HEK293 (cell line): ENCODE measurements around the gene JAM3.

ENCODE experiments used
- CTCF ChIA-PET: fragments of 350-600 bp; formaldehyde crosslinking; extraction: SDS; loops from one replicate; lab custom pipeline; 2021; ENCODE audit warnings: antibody characterized with exemption; lab: Yijun Ruan, JAX
- POLR2A ChIA-PET: fragments of 300-600 bp; formaldehyde crosslinking; extraction: SDS; loops from one replicate; lab custom pipeline; 2020; ENCODE audit warnings: antibody characterized with exemption, inconsistent platforms; lab: Yijun Ruan, JAX
- H3K27ac ChIP-seq: fragments of 200-500 bp; sonication (Bioruptor generic); 2 replicates; pipeline ENCODE4 v1.5.1; 2014; ENCODE audit warnings: low read depth, low read length, control low read depth, inconsistent platforms; ENCODE audit errors: extremely low read depth
- H3K36me3 ChIP-seq, 2 experiments: fragments of 200-500 bp in 1 of 2; sonication (Bioruptor generic) in 1 of 2; 1 replicate in 1 of 2; 2 replicates in 1 of 2; pipeline ENCODE4 v1.5.1; 2014 to 2017; ENCODE audit warnings: inconsistent platforms in 2 of 2, low read length in 2 of 2; ENCODE audit not compliant: control insufficient read depth in 2 of 2, insufficient read depth in 1 of 2
- H3K4me1 ChIP-seq: fragments of 200-500 bp; sonication (Bioruptor generic); 2 replicates; pipeline ENCODE4 v1.5.1; 2014; ENCODE audit warnings: mild to moderate bottlenecking, low read length, inconsistent platforms; ENCODE audit not compliant: control insufficient read depth, insufficient read depth
- H3K4me3 ChIP-seq: 2 replicates; pipeline ENCODE4 v1.5.1; 2011; ENCODE audit warnings: low read depth, mild to moderate bottlenecking, control low read depth, low read length, moderate library complexity
- H3K9me3 ChIP-seq: fragments of 200-500 bp; sonication (Bioruptor generic); 2 replicates; pipeline ENCODE4 v1.5.1; 2014; ENCODE audit warnings: low read depth, low read length, inconsistent platforms; ENCODE audit not compliant: control insufficient read depth, insufficient read depth
- EGR2 ChIP-seq: fragments of 450-650 bp; formaldehyde crosslinking; IDR thresholded peaks from 2 replicates; pipeline ENCODE4 v1.5.1; 2016; ENCODE audit warnings: low read depth, missing biosample characterization, missing genetic modification characterization
- GLI2 ChIP-seq: fragments of 450-650 bp; formaldehyde crosslinking; IDR thresholded peaks from 2 replicates; pipeline ENCODE4; 2017; ENCODE audit warnings: missing biosample characterization, missing genetic modification characterization, low read depth, borderline replicate concordance
- GLIS2 ChIP-seq: fragments of 450-650 bp; formaldehyde crosslinking; IDR thresholded peaks from 2 replicates; pipeline ENCODE4 v1.5.1; 2016; ENCODE audit warnings: missing biosample characterization, missing genetic modification characterization
- SCRT2 ChIP-seq: fragments of 450-650 bp; formaldehyde crosslinking; IDR thresholded peaks from 2 replicates; pipeline ENCODE4 v1.5.1; 2016; ENCODE audit warnings: missing biosample characterization, missing genetic modification characterization
- SETDB1 ChIP-seq: IDR thresholded peaks from one replicate; pipeline ENCODE4 v1.6.1; 2017; ENCODE audit warnings: mild to moderate bottlenecking, low read length, moderate library complexity, mixed read lengths; ENCODE audit not compliant: insufficient read length
- YY1 ChIP-seq: fragments of 450-650 bp; formaldehyde crosslinking; IDR thresholded peaks from 2 replicates; pipeline ENCODE4 v1.5.1; 2018; ENCODE audit warnings: missing biosample characterization, missing genetic modification characterization
- ZEB2 ChIP-seq: fragments of 450-650 bp; formaldehyde crosslinking; IDR thresholded peaks from 2 replicates; pipeline ENCODE4 v1.5.1; 2016; ENCODE audit warnings: missing biosample characterization, missing genetic modification characterization
- ZNF155 ChIP-seq: fragments of 450-650 bp; formaldehyde crosslinking; IDR thresholded peaks from 2 replicates; pipeline ENCODE4 v1.5.1; 2016; ENCODE audit warnings: missing biosample characterization, missing genetic modification characterization
- ZNF16 ChIP-seq: fragments of 450-650 bp; formaldehyde crosslinking; IDR thresholded peaks from 2 replicates; pipeline ENCODE4 v1.5.1; 2016; ENCODE audit warnings: low read depth, missing biosample characterization, missing genetic modification characterization
- ZNF184 ChIP-seq: fragments of 450-650 bp; IDR thresholded peaks from 2 replicates; pipeline ENCODE4 v1.5.1; 2018; ENCODE audit warnings: missing biosample characterization, mild to moderate bottlenecking, missing genetic modification characterization
- ZNF292 ChIP-seq: fragments of 450-650 bp; formaldehyde crosslinking; IDR thresholded peaks from 2 replicates; pipeline ENCODE4 v1.5.1; 2016; ENCODE audit warnings: low read depth, missing biosample characterization, missing genetic modification characterization, borderline replicate concordance
- ZNF354C ChIP-seq: fragments of 450-650 bp; formaldehyde crosslinking; IDR thresholded peaks from 2 replicates; pipeline ENCODE4 v1.5.1; 2016; ENCODE audit warnings: missing biosample characterization, missing genetic modification characterization, low read depth, borderline replicate concordance
- ZNF404 ChIP-seq: fragments of 450-650 bp; formaldehyde crosslinking; IDR thresholded peaks from 2 replicates; pipeline ENCODE4 v1.5.1; 2017; ENCODE audit warnings: missing biosample characterization, missing genetic modification characterization
- ZNF423 ChIP-seq: fragments of 450-650 bp; formaldehyde crosslinking; IDR thresholded peaks from 2 replicates; pipeline ENCODE4 v1.5.1; 2016; ENCODE audit warnings: missing biosample characterization, missing genetic modification characterization
- ZNF426 ChIP-seq: fragments of 450-650 bp; formaldehyde crosslinking; IDR thresholded peaks from 2 replicates; pipeline ENCODE4 v1.5.1; 2017; ENCODE audit warnings: missing biosample characterization, missing genetic modification characterization, mild to moderate bottlenecking, inconsistent platforms, moderate library complexity
- ZNF433 ChIP-seq: fragments of 450-650 bp; formaldehyde crosslinking; IDR thresholded peaks from 2 replicates; pipeline ENCODE4 v1.5.1; 2016; ENCODE audit warnings: missing biosample characterization, missing genetic modification characterization, low read depth
- ZNF571 ChIP-seq: fragments of 450-650 bp; formaldehyde crosslinking; IDR thresholded peaks from 2 replicates; pipeline ENCODE4 v1.5.0; 2017; ENCODE audit warnings: missing biosample characterization, missing genetic modification characterization
- ZNF629 ChIP-seq: fragments of 450-650 bp; formaldehyde crosslinking; IDR thresholded peaks from 2 replicates; pipeline ENCODE4 v1.5.1; 2017; ENCODE audit warnings: missing biosample characterization, missing genetic modification characterization
- TF ChIP-seq, protein P1 (sequence below): fragments of 450-650 bp; formaldehyde crosslinking; IDR thresholded peaks from 2 replicates; pipeline ENCODE4 v1.5.1; 2017; ENCODE audit warnings: missing biosample characterization, missing genetic modification characterization
- TF ChIP-seq, protein P2 (sequence below): fragments of 450-650 bp; formaldehyde crosslinking; IDR thresholded peaks from 2 replicates; pipeline ENCODE4 v1.5.1; 2016; ENCODE audit warnings: missing biosample characterization, missing genetic modification characterization
- TF ChIP-seq, protein P3 (sequence below): fragments of 450-650 bp; formaldehyde crosslinking; IDR thresholded peaks from 2 replicates; pipeline ENCODE4 v1.5.1; 2016; ENCODE audit warnings: missing biosample characterization, missing genetic modification characterization

The JAM3 gene

DNA sequence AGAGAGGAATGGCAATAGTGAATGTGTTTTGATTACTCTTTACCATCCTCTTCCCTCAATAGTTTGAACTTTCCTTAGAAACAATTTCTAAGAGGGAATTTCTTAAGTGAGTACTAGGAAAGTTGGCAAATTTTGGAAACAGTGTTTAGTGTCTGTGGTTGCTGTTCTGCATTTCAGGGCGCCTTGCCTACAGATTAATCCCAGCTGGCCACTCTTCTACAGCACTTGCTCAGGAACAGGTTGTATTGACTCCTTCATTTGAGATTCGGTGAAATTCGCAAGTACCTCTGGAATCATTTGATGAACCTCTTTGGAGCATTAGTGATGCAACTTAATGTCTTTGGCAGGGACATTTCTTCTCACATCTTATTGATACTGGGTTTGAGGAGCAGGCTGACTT lies 28.3 kb downstream of the JAM3 start (continued):
- TF ChIP-seq ZNF571 (tag by site-specific recombination) (no peak), ZNF16 (tag by site-specific recombination) (no peak), SCRT2 (tag by site-specific recombination) (no peak), YY1 (tag by site-specific recombination) (no peak), EGR2 (tag by site-specific recombination) (no peak), GLI2 (tag by site-specific recombination) (no peak)
- TF ChIP-seq, protein P1, sequence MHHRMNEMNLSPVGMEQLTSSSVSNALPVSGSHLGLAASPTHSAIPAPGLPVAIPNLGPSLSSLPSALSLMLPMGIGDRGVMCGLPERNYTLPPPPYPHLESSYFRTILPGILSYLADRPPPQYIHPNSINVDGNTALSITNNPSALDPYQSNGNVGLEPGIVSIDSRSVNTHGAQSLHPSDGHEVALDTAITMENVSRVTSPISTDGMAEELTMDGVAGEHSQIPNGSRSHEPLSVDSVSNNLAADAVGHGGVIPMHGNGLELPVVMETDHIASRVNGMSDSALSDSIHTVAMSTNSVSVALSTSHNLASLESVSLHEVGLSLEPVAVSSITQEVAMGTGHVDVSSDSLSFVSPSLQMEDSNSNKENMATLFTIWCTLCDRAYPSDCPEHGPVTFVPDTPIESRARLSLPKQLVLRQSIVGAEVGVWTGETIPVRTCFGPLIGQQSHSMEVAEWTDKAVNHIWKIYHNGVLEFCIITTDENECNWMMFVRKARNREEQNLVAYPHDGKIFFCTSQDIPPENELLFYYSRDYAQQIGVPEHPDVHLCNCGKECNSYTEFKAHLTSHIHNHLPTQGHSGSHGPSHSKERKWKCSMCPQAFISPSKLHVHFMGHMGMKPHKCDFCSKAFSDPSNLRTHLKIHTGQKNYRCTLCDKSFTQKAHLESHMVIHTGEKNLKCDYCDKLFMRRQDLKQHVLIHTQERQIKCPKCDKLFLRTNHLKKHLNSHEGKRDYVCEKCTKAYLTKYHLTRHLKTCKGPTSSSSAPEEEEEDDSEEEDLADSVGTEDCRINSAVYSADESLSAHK (tag by site-specific recombination), result no peak
- TF ChIP-seq, protein P2, sequence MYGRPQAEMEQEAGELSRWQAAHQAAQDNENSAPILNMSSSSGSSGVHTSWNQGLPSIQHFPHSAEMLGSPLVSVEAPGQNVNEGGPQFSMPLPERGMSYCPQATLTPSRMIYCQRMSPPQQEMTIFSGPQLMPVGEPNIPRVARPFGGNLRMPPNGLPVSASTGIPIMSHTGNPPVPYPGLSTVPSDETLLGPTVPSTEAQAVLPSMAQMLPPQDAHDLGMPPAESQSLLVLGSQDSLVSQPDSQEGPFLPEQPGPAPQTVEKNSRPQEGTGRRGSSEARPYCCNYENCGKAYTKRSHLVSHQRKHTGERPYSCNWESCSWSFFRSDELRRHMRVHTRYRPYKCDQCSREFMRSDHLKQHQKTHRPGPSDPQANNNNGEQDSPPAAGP (tag by site-specific recombination), result no peak
- TF ChIP-seq, protein P3, sequence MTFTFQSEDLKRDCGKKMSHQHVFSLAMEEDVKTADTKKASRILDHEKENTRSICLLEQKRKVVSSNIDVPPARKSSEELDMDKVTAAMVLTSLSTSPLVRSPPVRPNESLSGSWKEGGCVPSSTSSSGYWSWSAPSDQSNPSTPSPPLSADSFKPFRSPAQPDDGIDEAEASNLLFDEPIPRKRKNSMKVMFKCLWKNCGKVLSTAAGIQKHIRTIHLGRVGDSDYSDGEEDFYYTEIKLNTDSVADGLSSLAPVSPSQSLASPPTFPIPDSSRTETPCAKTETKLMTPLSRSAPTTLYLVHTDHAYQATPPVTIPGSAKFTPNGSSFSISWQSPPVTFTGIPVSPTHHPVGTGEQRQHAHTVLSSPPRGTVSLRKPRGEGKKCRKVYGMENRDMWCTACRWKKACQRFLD (tag by site-specific recombination), result no peak

DNA sequence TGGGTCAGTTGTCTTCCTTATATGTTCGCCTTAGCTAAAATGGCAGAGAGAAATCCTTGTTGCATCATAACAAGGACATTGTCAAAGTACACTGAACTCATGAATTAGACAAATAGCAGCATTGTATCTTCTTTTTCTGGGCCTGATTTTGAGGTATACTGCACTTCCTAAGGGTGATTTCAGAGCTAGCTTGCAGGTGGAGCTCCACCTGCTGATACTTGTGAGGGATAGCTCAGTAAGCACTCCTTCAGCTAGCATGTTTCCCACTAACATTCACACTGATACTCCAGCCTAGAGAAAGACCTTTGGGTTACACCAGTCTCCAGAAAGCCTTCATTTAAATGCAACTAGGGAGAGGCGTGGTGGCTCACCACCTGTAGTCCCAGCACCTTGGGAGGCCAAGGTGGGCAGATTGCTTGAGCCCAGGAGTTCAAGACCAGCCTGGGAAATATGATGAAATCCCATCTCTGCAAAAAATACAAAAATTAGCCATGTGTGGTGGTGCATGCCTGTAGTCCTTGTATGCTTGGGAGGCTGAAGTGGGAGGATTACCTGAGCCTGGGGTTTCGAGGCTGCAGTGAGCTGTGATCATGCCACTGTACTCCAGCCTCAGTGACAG lies 29.8 kb downstream of the JAM3 start:
- Histone ChIP-seq H3K27ac (no peak overlapping the region), H3K36me3 (no peaks in the 10 kb centered on the region), H3K4me1 (no peaks in the 10 kb centered on the region), H3K9me3 (no peaks in the 10 kb centered on the region), H3K4me3 (no peak overlapping the region)
- ChIA-PET POLR2A (interaction anchor here (0.6 to 1.2 kb wide), 2 partner anchors 23 to 48 kb away, joined by 3 to 4 read pairs; no protein-coding TSS in a partner anchor), CTCF (interaction anchor here (0.5 to 1.9 kb wide), 10 partner anchors 24 to 1578 kb away, joined by 3 to 9 read pairs (median 4); no protein-coding TSS in a partner anchor)
- TF ChIP-seq GLIS2 (no peak), ZNF184 (no peak), SETDB1 (no peak), ZNF423 (tag by site-specific recombination) (no peak), ZNF292 (no peak), ZNF404 (tag by site-specific recombination) (no peak), ZNF155 (tag by site-specific recombination) (no peak), ZNF354C (tag by site-specific recombination) (no peak), ZNF426 (tag by site-specific recombination) (no peak), ZNF629 (tag by site-specific recombination) (no peak), ZNF433 (tag by site-specific recombination) (no peak), ZEB2 (tag by site-specific recombination) (no peak)
- TF ChIP-seq, protein P1 (tag by site-specific recombination), result no peak
